Measurements from ENCODE around the gene GMPR. TPM values are rescaled to one million over a fixed set of nuclear protein-coding genes. Genes with fewer than 3 reads are reported as not detected.

Gene GMPR

DNA sequence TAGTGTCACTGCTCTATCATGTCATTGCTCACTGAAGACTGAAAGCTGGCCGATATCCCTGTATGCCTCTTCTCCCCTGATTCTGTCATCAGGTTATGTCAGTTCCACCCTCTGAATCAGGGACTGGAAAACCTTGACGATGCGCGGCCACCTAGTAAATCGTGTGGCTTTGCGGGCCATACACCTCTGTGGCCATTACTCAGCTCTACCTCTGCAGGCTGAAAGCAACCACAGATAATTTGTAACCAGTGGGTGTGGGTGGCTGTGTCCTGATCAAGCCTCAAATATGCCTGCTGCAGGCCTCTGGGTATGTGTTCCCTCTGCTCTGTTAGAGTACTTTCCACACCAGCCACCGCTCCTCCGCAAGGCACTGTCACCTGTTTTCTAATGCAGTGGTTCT, 105.2 kb downstream of the GMPR start:
- Histone ChIP-seq H4K5ac (ENCODE audit: low read length) (no peak overlapping the region), H2BK120ac (ENCODE audit: low read depth, low read length) (no peak overlapping the region), H3K23ac (ENCODE audit: low read length) (no peak overlapping the region), H3K9ac (ENCODE audit: low read length) (no peak overlapping the region), H3K27me3 (ENCODE audit: insufficient read depth, low read length, poor library complexity) (no peaks in the 10 kb centered on the region), H2AK5ac (ENCODE audit: low read length) (no peak overlapping the region), H2BK15ac (replicated peaks; ENCODE audit: low read depth) (no peak overlapping the region), H3K56ac (ENCODE audit: low read length) (no peak overlapping the region), H3K4me2 (ENCODE audit: low read length) (no peak overlapping the region), H3K4me1 (ENCODE audit: control insufficient read depth, low read depth, low read length) (no peaks in the 10 kb centered on the region), H2BK5ac (ENCODE audit: low read length) (no peak overlapping the region), H4K8ac (ENCODE audit: low read depth, low read length) (no peak overlapping the region), H3K4ac (ENCODE audit: low read depth, low read length) (no peak overlapping the region), H3K79me1 (ENCODE audit: low read length) (no peaks in the 10 kb centered on the region), H3K4me3 (ENCODE audit: low read length) (no peak overlapping the region), H3K27ac (ENCODE audit: low read depth, low read length) (no peak overlapping the region), H3K18ac (ENCODE audit: low read length) (no peak overlapping the region), H3K79me2 (ENCODE audit: control insufficient read depth, insufficient read depth, low read length) (no peaks in the 10 kb centered on the region), H3K36me3 (ENCODE audit: control insufficient read depth, insufficient read depth, low read length) (no peaks in the 10 kb centered on the region)
- no peak for DNase-seq
- WGBS (ENCODE audit: extremely low coverage, insufficient coverage, low lambda C conversion rate): no CpG with 5 or more reads among the region's 8 CpGs

GRCh38 chr6:16344756-16345155, 106.4 kb downstream of the GMPR start:
- Histone ChIP-seq H3K4me2 (ENCODE audit: low read length) (no peak overlapping the region), H3K56ac (ENCODE audit: low read length) (no peak overlapping the region), H3K9ac (ENCODE audit: low read length) (no peak overlapping the region), H3K36me3 (ENCODE audit: control insufficient read depth, insufficient read depth, low read length) (no peaks in the 10 kb centered on the region), H4K8ac (ENCODE audit: low read depth, low read length) (no peak overlapping the region), H3K27me3 (ENCODE audit: insufficient read depth, low read length, poor library complexity) (no peaks in the 10 kb centered on the region), H3K4ac (ENCODE audit: low read depth, low read length) (no peak overlapping the region), H3K23ac (ENCODE audit: low read length) (no peak overlapping the region), H3K4me1 (ENCODE audit: control insufficient read depth, low read depth, low read length) (no peaks in the 10 kb centered on the region), H3K27ac (ENCODE audit: low read depth, low read length) (no peak overlapping the region), H2BK5ac (ENCODE audit: low read length) (no peak overlapping the region), H3K18ac (ENCODE audit: low read length) (no peak overlapping the region), H3K79me2 (ENCODE audit: control insufficient read depth, insufficient read depth, low read length) (no peaks in the 10 kb centered on the region), H2BK15ac (replicated peaks; ENCODE audit: low read depth) (no peak overlapping the region), H3K4me3 (ENCODE audit: low read length) (no peak overlapping the region), H3K79me1 (ENCODE audit: low read length) (no peaks in the 10 kb centered on the region), H4K5ac (ENCODE audit: low read length) (no peak overlapping the region), H2BK120ac (ENCODE audit: low read depth, low read length) (no peak overlapping the region), H2AK5ac (ENCODE audit: low read length) (no peak overlapping the region)
- WGBS (ENCODE audit: extremely low coverage, insufficient coverage, low lambda C conversion rate): no CpG with 5 or more reads among the region's 6 CpGs
- no peak for DNase-seq

Small RNAs within 50 kb of the gene (small RNA-seq; reads per million reads assigned to genes)
- gene RF00019 (ENCODE audit: insufficient read depth): not detected
- not detected for gene RNU6-1114P (ENCODE audit: insufficient read depth)

Measured in mesendoderm (in vitro differentiated cells).